Epithelial cell of proximal tubule (primary cell): ENCODE measurements around the gene GSK3B. TPM values are rescaled to one million over a fixed set of nuclear protein-coding genes. Genes with fewer than 3 reads are reported as not detected.

Experiments used
- DNase-seq: peaks from one replicate; pipeline ENCODE4 v3.0.0-alpha.2; 2011; ENCODE audit warnings: low read depth
- H3K4me3 ChIP-seq: 2 replicates; pipeline ENCODE4 v1.5.1; 2011; ENCODE audit warnings: low read depth, mild to moderate bottlenecking, low read length
- total RNA-seq: library from RNA; depleted of rRNA; stranded (reverse); fragments of >200 nt; gene quantifications from 2 replicates; pipeline ENCODE4 v1.2.3, GENCODE V29; 2015
- TF ChIP-seq, protein P1 (sequence below): conservative IDR thresholded peaks from 2 replicates; pipeline ENCODE4 v1.5.1; 2012; ENCODE audit warnings: low read depth, mild to moderate bottlenecking, low read length

Gene GSK3B
- 28.8 and 31.7 TPM in 2 replicates for total RNA-seq

DNA sequence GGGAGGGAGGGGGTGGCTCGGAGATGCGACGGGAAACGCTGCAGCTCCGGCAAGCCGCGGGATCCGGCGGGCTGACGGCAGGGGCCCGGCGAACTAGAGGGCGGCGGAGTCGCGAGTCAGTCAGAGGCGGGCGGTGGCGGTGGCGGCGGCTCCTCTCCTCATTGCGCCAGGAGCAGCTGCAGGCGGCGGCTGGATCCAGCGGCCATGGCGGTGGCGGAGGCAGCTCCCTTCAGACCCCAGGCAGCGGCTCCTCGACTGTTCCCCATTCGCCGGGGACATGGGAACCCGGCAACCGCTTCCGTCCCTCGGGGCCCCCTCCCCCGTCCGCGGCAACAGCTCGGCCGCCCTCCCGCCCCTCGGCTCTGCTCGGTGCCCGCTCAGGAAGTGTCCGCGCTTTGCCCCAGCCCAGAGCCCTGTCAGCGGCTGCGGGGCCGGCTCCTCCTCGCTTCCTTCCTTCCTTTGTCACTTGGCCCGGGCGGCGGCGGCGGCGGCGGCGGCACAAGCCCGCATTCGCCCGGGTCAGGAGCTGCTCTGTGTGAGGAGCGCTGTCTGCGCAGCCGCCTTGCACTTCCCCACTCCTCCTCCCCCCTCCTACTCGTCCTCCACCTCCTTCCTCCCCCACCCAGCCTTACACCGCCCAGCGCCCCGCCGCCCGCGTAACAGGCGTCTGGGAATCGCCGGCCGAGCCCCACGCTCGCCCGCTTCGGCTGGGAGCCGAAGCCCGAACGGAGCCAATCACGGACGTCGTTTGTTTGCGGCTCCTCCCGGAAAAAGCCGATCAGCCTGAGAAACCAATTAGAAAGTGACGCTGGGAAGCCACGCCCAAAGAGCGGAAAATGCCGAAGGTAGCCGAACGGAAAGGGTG lies at the start of gene GSK3B:
Gene GSK3B, minus strand, starts transcription at position 537 of the 865 bp plus-strand sequence. CDS start 1,013 bp downstream, outside the sequence.
- DNase-seq = no peak
- TF ChIP-seq, protein P1, sequence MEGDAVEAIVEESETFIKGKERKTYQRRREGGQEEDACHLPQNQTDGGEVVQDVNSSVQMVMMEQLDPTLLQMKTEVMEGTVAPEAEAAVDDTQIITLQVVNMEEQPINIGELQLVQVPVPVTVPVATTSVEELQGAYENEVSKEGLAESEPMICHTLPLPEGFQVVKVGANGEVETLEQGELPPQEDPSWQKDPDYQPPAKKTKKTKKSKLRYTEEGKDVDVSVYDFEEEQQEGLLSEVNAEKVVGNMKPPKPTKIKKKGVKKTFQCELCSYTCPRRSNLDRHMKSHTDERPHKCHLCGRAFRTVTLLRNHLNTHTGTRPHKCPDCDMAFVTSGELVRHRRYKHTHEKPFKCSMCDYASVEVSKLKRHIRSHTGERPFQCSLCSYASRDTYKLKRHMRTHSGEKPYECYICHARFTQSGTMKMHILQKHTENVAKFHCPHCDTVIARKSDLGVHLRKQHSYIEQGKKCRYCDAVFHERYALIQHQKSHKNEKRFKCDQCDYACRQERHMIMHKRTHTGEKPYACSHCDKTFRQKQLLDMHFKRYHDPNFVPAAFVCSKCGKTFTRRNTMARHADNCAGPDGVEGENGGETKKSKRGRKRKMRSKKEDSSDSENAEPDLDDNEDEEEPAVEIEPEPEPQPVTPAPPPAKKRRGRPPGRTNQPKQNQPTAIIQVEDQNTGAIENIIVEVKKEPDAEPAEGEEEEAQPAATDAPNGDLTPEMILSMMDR = no peak
- peak within 1 kb of the TSS; percentile 83 for H3K4me3 ChIP-seq

DNA sequence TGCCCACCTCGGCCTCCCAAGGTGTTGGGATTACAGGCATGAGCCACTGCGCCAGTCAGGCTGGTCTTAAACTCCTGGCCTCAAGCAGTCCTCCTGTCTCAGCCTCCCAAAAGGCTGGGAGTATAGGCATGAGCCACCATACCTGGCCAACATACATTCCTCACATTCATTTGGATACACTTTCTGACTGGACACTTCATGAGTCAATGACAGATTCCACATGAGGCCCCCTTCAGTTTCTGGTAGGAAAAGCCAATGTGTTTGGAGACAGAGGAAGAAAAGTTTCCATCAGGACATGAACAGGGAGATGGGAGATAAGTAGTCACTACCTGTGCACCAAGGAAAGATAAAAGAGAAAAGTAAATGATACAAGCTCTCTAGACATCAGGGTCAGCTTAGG lies 49.4 kb upstream of the GSK3B start:
- DNase-seq = no peak
- H3K4me3 ChIP-seq = no peak overlapping the region
- TF ChIP-seq, protein P1 = no peak

DNA sequence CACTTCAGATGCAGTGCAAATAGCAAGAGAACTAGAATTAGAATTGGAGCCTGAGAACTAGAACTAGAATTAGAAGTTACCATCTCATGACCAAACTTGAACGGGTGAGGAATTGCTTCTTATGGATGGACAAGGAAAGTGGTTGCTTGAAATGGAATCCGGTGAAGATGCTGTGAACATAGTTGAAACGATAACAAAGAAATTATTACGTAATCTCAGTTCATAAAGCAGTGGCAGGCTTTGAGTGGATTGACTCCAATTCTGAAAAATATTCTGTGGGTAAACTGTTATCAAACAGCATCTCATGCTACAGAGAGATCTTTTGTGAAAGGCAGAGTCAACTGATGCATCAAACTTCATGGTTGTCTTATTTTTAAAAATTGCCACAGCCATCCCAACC lies 48.0 kb upstream of the GSK3B start:
- no peak for DNase-seq
- TF ChIP-seq, protein P1 = no peak
- no peak overlapping the region for H3K4me3 ChIP-seq

DNA sequence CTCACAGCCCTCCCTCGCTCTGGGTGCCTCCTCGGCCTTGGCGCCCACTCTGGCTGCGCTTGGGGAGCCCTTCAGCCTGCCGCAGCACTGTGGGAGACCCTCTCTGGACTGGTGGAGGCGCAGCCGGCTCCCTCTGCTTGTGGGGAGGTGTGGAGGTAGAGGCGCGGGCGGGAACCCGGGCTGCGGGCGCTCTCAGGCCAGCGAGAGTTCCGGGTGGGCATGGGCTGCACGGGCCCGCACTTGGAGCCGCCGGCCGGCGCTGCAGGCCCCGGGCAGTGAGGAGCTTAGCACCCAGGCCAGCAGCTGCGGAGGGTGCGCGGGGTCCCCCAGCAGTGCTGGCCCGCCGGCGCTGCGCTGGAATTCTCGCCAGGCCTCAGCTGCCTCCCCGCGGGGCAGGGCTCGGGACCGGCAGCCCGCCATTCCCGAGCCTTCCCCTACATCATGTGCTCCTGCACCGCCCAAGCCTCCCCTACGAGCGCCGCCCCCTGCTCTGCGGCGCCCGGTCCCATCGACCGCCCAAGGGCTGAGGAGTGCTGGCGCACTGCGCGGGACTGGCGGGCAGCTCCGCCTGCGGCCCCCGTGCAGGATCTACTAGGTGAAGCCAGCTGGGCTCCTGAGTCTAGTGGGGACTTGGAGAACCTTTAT lies 46.0 kb upstream of the GSK3B start:
- H3K4me3 ChIP-seq = no peak overlapping the region
- no peak for DNase-seq
- TF ChIP-seq, protein P1 = no peak

DNA sequence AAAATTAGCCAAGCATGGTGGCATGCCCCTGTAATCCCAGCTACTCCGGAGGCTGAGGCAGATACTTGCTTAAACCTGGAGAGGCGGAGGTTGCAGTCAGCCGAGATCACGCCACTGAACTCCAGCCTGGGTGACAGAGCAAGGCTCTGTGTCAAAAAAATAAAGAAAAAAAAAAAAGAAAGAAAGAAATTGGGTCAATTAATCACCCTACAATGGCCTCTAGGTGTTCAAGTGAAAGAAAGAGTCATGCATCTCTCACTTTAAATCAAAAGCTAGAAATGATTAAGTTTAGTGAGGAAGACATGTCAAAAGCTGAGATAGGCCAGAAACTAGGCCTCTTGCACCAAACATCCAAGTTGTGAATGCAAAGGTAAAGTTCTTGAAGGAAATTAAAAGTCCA lies 44.9 kb upstream of the GSK3B start:
- no peak for DNase-seq
- TF ChIP-seq, protein P1 = no peak
- no peak overlapping the region for H3K4me3 ChIP-seq

DNA sequence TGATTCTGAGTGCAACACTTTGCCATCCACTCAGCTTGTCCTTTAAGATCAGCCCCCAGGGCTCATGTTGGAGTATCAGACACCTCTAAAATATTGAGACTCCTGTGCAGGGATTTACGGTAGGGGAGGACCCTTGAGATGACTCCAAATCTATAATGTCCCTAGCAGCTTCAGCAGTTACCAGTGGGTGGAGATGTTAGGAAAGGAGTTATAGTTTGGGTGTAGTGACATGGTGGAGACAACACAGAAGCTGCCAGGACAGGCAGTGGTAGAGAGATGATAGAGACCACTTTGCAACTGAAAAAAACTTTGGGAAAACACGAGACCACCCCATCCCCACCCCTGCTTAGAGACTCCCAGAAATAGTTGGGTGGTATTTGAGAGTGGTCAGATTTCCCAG lies 43.3 kb upstream of the GSK3B start:
- no peak for DNase-seq
- no peak overlapping the region for H3K4me3 ChIP-seq
- TF ChIP-seq, protein P1 = no peak
